Panc1 (cell line): ENCODE data around the gene PPM1B. TPM values are rescaled to one million over a fixed set of nuclear protein-coding genes. Genes with fewer than 3 reads are reported as not detected.

Experiments
- ATAC-seq: fragments of 200-7000 bp; cut with Tn5 transposase; 2 replicates; pipeline ENCODE4 v1.9.1; 2020; ENCODE audit warnings: mild to moderate bottlenecking, moderate library complexity
- BruUV-seq: library from RNA; stranded (reverse); fragments of 400-500 nt; replicated peaks from 2 replicates; lab custom pipeline; 2021; lab: Mats Ljungman, UMichigan
- CTCF ChIA-PET: fragments of 300-600 bp; sonication (Branson Sonifier 250); formaldehyde crosslinking; loops from one replicate; lab custom pipeline; 2022; ENCODE audit warnings: antibody characterized with exemption; lab: Charles Lee
- POLR2A ChIA-PET: fragments of 300-600 bp; sonication (Branson Sonifier 250); formaldehyde crosslinking; loops from one replicate; lab custom pipeline; 2022; ENCODE audit warnings: antibody characterized with exemption; lab: Charles Lee
- DNase-seq: peaks from one replicate; pipeline ENCODE4 v3.0.0-alpha.2; 2010; ENCODE audit warnings: low read depth, low spot score
- H3K27ac ChIP-seq: 2 replicates; pipeline ENCODE4 v1.5.1; 2011; ENCODE audit warnings: mild to moderate bottlenecking, low read length, inconsistent platforms
- H3K27me3 ChIP-seq: fragments of 200-500 bp; sonication (Bioruptor generic); 2 replicates; pipeline ENCODE4 v1.6.0; 2014; ENCODE audit warnings: low read length, inconsistent platforms; ENCODE audit not compliant: control insufficient read depth, insufficient read depth
- H3K36me3 ChIP-seq: fragments of 200-500 bp; sonication (Bioruptor generic); 2 replicates; pipeline ENCODE4 v1.5.1; 2014; ENCODE audit warnings: inconsistent platforms, mild to moderate bottlenecking, low read length, moderate library complexity; ENCODE audit not compliant: control insufficient read depth, insufficient read depth
- H3K4me1 ChIP-seq: 2 replicates; pipeline ENCODE4 v1.5.1; 2011; ENCODE audit warnings: inconsistent platforms, mild to moderate bottlenecking, low read length, moderate library complexity; ENCODE audit not compliant: control insufficient read depth, insufficient read depth
- H3K4me3 ChIP-seq, 2 experiments: 2 replicates each; pipeline ENCODE4 v1.5.1; 2011 to 2012; ENCODE audit warnings: low read depth in 2 of 2, low read length in 2 of 2, mild to moderate bottlenecking in 2 of 2, inconsistent platforms in 1 of 2, moderate library complexity in 1 of 2
- H3K9me3 ChIP-seq: fragments of 200-500 bp; sonication (Bioruptor generic); 2 replicates; pipeline ENCODE4 v1.5.1; 2014; ENCODE audit warnings: low read depth, mild to moderate bottlenecking, inconsistent platforms, low read length, moderate library complexity; ENCODE audit not compliant: control insufficient read depth, insufficient read depth
- POLR2AphosphoS5 ChIP-seq: IDR thresholded peaks from 2 replicates; pipeline ENCODE4 v1.6.1; 2012; ENCODE audit warnings: mild to moderate bottlenecking, low read depth, low read length, moderate library complexity
- SIN3A ChIP-seq: IDR thresholded peaks from 2 replicates; pipeline ENCODE4 v1.6.1; 2012; ENCODE audit warnings: low read depth, mild to moderate bottlenecking, low read length, moderate library complexity, borderline replicate concordance; ENCODE audit not compliant: insufficient read depth
- TCF7L2 ChIP-seq: IDR thresholded peaks from 2 replicates; pipeline ENCODE4 v1.6.1; 2011; ENCODE audit warnings: mild to moderate bottlenecking, low read depth, low read length, inconsistent platforms
- in situ Hi-C: cut with HindIII; loops from 2 replicates; pipeline ENCODE4 v1.10.0; 2016; ENCODE audit warnings: low sequenced_read_pairs, low pct_unique_long_range_greater_than_20kb
- intact Hi-C: fragments of 100-400 bp; cut with micrococcal nuclease; formaldehyde crosslinking; loops from one replicate; pipeline ENCODE4 v1.10.0; 2022; ENCODE audit not compliant: unreplicated experiment
- total RNA-seq: library from RNA; stranded (reverse); gene quantifications from one replicate; pipeline ENCODE4 v1.2.1, GENCODE V29; 2021; ENCODE audit not compliant: unreplicated experiment
- TF ChIP-seq, protein P1 (sequence below), 2 experiments: IDR thresholded peaks; 2 replicates each; pipeline ENCODE4 v1.6.1; 2011 to 2012; ENCODE audit warnings: low read depth in 2 of 2, control low read depth in 1 of 2, low read length in 1 of 2, mild to moderate bottlenecking in 1 of 2, moderate library complexity in 1 of 2; ENCODE audit not compliant: insufficient read depth in 1 of 2
- TF ChIP-seq, protein P2 (sequence below): fragments of 450-650 bp; IDR thresholded peaks from 2 replicates; pipeline ENCODE4 v1.5.1; 2017; ENCODE audit warnings: mild to moderate bottlenecking

PPM1B gene
- total RNA-seq, 1 experiment from 2014 or later = 36.0 TPM

DNA sequence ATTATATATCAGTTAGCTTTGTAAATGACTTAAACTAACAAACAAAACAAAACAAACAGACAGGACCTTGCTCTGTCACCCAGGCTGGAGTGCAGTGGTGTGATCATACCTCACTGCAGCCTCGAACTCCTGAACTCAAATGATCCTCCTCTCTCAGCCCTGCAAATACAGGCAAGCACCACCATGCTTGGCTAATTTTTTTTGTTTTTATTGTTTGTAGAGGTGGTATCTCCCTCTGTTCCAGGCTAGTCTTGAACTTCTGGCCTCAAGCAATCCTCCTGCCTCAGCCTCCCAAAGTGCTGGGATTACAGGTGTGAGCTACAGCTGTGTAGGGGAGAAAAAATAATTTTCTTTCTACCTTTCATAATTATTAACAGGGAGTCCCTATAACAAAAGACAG is 33.8 kb upstream of the PPM1B start:
- ChIA-PET CTCF (no interaction called here), POLR2A (no interaction called here)
- in situ Hi-C loops (no loop called here), intact Hi-C loops (no loop called here)
- no peak overlapping the region for H3K4me3 ChIP-seq
- DNase-seq (no peak), ATAC-seq (no peak)
- no peaks in the 10 kb centered on the region for H3K4me1 ChIP-seq
- H3K36me3 ChIP-seq = no peaks in the 10 kb centered on the region
- no TSS peak for BruUV-seq
- H3K9me3 ChIP-seq = no peaks in the 10 kb centered on the region
- TF ChIP-seq, protein P1, sequence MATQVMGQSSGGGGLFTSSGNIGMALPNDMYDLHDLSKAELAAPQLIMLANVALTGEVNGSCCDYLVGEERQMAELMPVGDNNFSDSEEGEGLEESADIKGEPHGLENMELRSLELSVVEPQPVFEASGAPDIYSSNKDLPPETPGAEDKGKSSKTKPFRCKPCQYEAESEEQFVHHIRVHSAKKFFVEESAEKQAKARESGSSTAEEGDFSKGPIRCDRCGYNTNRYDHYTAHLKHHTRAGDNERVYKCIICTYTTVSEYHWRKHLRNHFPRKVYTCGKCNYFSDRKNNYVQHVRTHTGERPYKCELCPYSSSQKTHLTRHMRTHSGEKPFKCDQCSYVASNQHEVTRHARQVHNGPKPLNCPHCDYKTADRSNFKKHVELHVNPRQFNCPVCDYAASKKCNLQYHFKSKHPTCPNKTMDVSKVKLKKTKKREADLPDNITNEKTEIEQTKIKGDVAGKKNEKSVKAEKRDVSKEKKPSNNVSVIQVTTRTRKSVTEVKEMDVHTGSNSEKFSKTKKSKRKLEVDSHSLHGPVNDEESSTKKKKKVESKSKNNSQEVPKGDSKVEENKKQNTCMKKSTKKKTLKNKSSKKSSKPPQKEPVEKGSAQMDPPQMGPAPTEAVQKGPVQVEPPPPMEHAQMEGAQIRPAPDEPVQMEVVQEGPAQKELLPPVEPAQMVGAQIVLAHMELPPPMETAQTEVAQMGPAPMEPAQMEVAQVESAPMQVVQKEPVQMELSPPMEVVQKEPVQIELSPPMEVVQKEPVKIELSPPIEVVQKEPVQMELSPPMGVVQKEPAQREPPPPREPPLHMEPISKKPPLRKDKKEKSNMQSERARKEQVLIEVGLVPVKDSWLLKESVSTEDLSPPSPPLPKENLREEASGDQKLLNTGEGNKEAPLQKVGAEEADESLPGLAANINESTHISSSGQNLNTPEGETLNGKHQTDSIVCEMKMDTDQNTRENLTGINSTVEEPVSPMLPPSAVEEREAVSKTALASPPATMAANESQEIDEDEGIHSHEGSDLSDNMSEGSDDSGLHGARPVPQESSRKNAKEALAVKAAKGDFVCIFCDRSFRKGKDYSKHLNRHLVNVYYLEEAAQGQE (IDR thresholded peaks at IDR 0.05; ENCODE audit: insufficient read depth in 1 of 2, low read depth in 2 of 2, low read length in 1 of 2) = no peak
- TF ChIP-seq, protein P2, sequence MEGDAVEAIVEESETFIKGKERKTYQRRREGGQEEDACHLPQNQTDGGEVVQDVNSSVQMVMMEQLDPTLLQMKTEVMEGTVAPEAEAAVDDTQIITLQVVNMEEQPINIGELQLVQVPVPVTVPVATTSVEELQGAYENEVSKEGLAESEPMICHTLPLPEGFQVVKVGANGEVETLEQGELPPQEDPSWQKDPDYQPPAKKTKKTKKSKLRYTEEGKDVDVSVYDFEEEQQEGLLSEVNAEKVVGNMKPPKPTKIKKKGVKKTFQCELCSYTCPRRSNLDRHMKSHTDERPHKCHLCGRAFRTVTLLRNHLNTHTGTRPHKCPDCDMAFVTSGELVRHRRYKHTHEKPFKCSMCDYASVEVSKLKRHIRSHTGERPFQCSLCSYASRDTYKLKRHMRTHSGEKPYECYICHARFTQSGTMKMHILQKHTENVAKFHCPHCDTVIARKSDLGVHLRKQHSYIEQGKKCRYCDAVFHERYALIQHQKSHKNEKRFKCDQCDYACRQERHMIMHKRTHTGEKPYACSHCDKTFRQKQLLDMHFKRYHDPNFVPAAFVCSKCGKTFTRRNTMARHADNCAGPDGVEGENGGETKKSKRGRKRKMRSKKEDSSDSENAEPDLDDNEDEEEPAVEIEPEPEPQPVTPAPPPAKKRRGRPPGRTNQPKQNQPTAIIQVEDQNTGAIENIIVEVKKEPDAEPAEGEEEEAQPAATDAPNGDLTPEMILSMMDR = no peak
- TF ChIP-seq SIN3A = no peak
- no peak for TF ChIP-seq TCF7L2
- TF ChIP-seq POLR2AphosphoS5 = no peak
- no peak overlapping the region for H3K27ac ChIP-seq
- no peaks in the 10 kb centered on the region for H3K27me3 ChIP-seq

DNA sequence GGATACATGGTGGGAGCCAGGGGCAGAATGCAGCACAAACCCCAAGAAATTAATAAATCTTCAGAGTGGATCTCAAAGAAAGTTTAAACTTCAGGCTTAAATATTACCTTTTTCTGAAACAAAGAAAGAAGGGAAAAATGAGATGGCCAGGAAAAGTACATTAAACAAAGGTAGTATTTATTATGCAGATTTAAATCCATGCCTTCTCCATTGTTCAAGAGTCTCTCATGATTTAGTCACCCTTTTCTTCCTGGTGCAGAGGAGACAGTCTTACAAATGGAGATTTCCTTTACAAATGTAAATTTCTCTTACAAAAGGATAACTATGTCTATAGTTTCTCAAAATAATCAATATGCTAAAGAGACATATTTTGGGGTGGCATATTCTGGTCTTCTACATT is 33.4 kb upstream of the PPM1B start:
- ChIA-PET CTCF (no interaction called here), POLR2A (no interaction called here)
- TF ChIP-seq TCF7L2 = no peak
- TF ChIP-seq SIN3A = no peak
- TF ChIP-seq POLR2AphosphoS5 = no peak
- TF ChIP-seq, protein P2 = no peak
- TF ChIP-seq, protein P1 (IDR thresholded peaks at IDR 0.05; ENCODE audit: insufficient read depth in 1 of 2, low read depth in 2 of 2, low read length in 1 of 2) = no peak
- DNase-seq = no peak
- Histone ChIP-seq H3K36me3 (no peaks in the 10 kb centered on the region), H3K4me1 (no peaks in the 10 kb centered on the region), H3K9me3 (no peaks in the 10 kb centered on the region), H3K27ac (no peak overlapping the region), H3K27me3 (no peaks in the 10 kb centered on the region), H3K4me3 (no peak overlapping the region)
- in situ Hi-C loops (no loop called here), intact Hi-C loops (no loop called here)
- BruUV-seq = no TSS peak
- no peak for ATAC-seq
